Ovary (tissue), 9 donors: ENCODE data around the gene HYOU1. TPM values are rescaled to one million over a fixed set of nuclear protein-coding genes. Genes with fewer than 3 reads are reported as not detected.

Source experiments
- DNase-seq, 5 donors: peaks; one replicate each; pipeline ENCODE4 v3.0.0-alpha.2; 2019 to 2020
- H3K27ac ChIP-seq, 2 donors: fragments of 200-600 bp; one replicate each; pipeline versions ENCODE4 v1.5.1 to v1.8.0; 2019 to 2022
- H3K27me3 ChIP-seq: fragments of 200-600 bp; one replicate; pipeline ENCODE4 v1.8.0; 2022
- H3K36me3 ChIP-seq: fragments of 200-600 bp; sonication (generic); one replicate; pipeline ENCODE4 v1.5.1; 2019
- H3K4me1 ChIP-seq: one replicate; pipeline ENCODE4 v1.8.1; 2013; ENCODE audit warnings: mild to moderate bottlenecking, moderate library complexity; ENCODE audit not compliant: insufficient read depth
- H3K4me3 ChIP-seq: fragments of 200-600 bp; sonication (generic); one replicate; pipeline ENCODE4 v1.5.1; 2017
- H3K9me3 ChIP-seq, 2 donors: fragments of 200-600 bp in 1 of 2; sonication (generic) in 1 of 2; one replicate each; pipeline versions ENCODE4 v1.5.1 to v1.8.1; 2013 to 2019; ENCODE audit warnings: mild to moderate bottlenecking in 1 of 2, moderate library complexity in 1 of 2
- CTCF ChIP-seq, 3 donors: fragments of 450-650 bp in 2 of 3; fragments of 200-600 bp in 1 of 3; IDR thresholded peaks; one replicate each; pipeline versions ENCODE4 v1.5.1 to v1.8.0; 2016 to 2022; ENCODE audit warnings: antibody characterized with exemption in 3 of 3, mild to moderate bottlenecking in 1 of 3
- EP300 ChIP-seq: sonication (generic); formaldehyde crosslinking; IDR thresholded peaks from one replicate; pipeline ENCODE4 v1.6.1; 2017; ENCODE audit warnings: antibody characterized with exemption
- POLR2A ChIP-seq: fragments of 450-650 bp; IDR thresholded peaks from one replicate; pipeline ENCODE4 v1.6.1; 2017; ENCODE audit warnings: antibody characterized with exemption, mild to moderate bottlenecking, moderate library complexity
- WGBS, 3 donors: extraction: QIAGEN DNeasy Blood & Tissue Kit in 1 of 3; methylation state at CpG; one replicate each; pipeline versions ENCODE4 v1.1.5 to v1.1.7; 2013 to 2017; 5-methylcytosine and 5-hydroxymethylcytosine counted together
- intact Hi-C, 4 donors: fragments of 100-400 bp; cut with DNase I; formaldehyde crosslinking; loops; one replicate each; pipeline versions ENCODE4 v1.11.0 to v1.15.1; 2022 to 2023
- polyA plus RNA-seq, 2 donors: library from polyadenylated mRNA; stranded (reverse); fragments of 200-250 nt in 1 of 2; fragments of 350-450 nt in 1 of 2; fragmentation: Illumina TruSeq in 1 of 2; extraction: RNeasy Lipid Tissue Mini Kit (QIAGEN cat#74804) in 1 of 2; gene quantifications; one replicate each; pipeline ENCODE4 v1.2.3, GENCODE V29; 2013 to 2014
- total RNA-seq, 7 donors: library from RNA; depleted of rRNA in 2 of 7; stranded (reverse); fragments of >200 nt in 2 of 7; fragmentation: NEBNext Ultra II Directional in 3 of 7; extraction: Animal tissue kit (Norgen Biotek cat#: 25700) in 3 of 7; gene quantifications; one replicate each; pipeline versions ENCODE4 v1.1.0 to v1.2.4, GENCODE V29; 2016 to 2023
- donor health status: DM: no; HTN: no; CAD: no; lungs with moderate emphysema.
- donor health status: DM: no; HTN: no; CAD: no.
- donor health status: Bipolar disorder and iron deficiency.
- donor health status: DM: yes; HTN: yes; CAD: no.
- donor health status: DM: no; HTN: no; CAD: no.
- donor health status: DM: yes; HTN: yes; CAD: no.

Gene HYOU1
- total and polyA plus RNA-seq, 9 donors = 26.5 to 156 (median 69.7) TPM

GRCh38 chr11:119030029-119030328 is 27.0 kb downstream of the HYOU1 start:
- no peaks in the 10 kb centered on the region for H3K9me3 ChIP-seq
- H3K36me3 ChIP-seq = no peaks in the 10 kb centered on the region
- no peak for DNase-seq
- peak overlapping the region; percentile 53 for H3K4me3 ChIP-seq
- 5 to 10% (median 7%) methylated on average over 13 of the region's 13 CpGs for WGBS, 3 donors
- H3K4me1 ChIP-seq = peaks cover 2% of the 10 kb centered on the region
- peak overlapping the region; percentile 18 to 68 for H3K27ac ChIP-seq
- intact Hi-C loops = loop anchor here in 1 of 4 donors (10.0 kb wide), 1 partner anchor 165 kb away; no protein-coding TSS in a partner anchor
- TF ChIP-seq POLR2A (no peak), CTCF (IDR thresholded peaks at IDR 0.05) (no peak), EP300 (no peak)
- H3K27me3 ChIP-seq = no peaks in the 10 kb centered on the region

DNA sequence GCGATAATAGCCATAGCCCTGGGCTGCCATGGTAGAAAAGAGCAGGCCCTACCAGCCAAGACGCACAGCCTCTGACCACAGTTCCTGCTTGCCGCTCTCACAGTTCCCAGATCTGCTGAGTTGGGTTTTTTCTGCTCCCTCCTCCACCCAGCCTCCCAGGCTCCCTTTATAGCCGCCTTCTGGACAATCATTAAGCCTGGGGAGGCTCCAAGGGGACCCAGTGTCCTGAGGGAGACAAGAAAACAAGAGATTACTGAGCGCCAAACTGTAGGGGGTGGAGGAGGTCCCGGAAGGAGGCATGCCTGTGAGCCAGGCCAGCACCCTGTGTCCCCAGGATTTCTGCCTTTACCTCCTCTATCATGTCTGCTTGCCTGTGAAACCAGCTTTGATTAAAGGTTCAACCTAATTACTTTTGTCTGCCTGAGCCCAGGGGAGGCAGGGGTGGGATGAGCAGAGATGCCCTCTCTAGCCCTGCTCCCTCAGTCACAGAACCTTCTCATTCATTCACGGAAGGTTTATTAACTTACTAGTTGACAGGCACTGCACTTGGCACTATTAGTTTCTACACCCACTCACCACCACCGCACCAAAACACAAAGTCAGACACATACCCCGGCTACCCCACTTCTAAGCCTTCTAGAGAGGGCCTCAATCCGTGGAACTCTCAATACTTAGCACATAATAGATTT is 27.5 kb downstream of the HYOU1 start:
- Histone ChIP-seq H3K9me3 (no peaks in the 10 kb centered on the region), H3K36me3 (no peaks in the 10 kb centered on the region), H3K27me3 (no peaks in the 10 kb centered on the region), H3K4me3 (peak overlapping the region; percentile 53), H3K4me1 (peaks cover 2% of the 10 kb centered on the region), H3K27ac (peak overlapping the region in 1 of 2 donors; percentile 68)
- TF ChIP-seq CTCF (IDR thresholded peaks at IDR 0.05) = no peak
- TF ChIP-seq POLR2A = no peak
- DNase-seq = peak in 2 of 5 donors; percentile 56
- WGBS, 3 donors = 47 to 58% (median 52%) methylated on average over 10 of the region's 10 CpGs
- intact Hi-C loops = loop anchor here in 1 of 4 donors (10.0 kb wide), 1 partner anchor 165 kb away; no protein-coding TSS in a partner anchor

DNA sequence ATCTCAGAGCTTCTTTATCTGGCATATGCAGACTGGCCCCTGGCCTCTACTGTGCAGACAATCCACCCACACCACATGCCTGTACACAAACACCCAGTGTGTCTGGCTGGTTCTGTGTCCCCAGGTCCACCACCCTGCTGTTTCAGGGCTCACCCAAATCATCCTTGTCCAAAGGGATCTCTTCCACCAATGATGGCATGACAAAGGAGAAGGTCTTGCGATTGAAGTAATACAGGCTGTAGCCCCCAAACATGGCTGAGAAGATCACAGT is 28.0 kb downstream of the HYOU1 start:
- TF ChIP-seq EP300 (no peak), CTCF (IDR thresholded peaks at IDR 0.05) (no peak), POLR2A (no peak)
- intact Hi-C loops = no loop called here
- Histone ChIP-seq H3K27ac (peak overlapping the region in 1 of 2 donors; percentile 68), H3K36me3 (no peaks in the 10 kb centered on the region), H3K9me3 (no peaks in the 10 kb centered on the region), H3K4me3 (no peak overlapping the region), H3K27me3 (no peaks in the 10 kb centered on the region), H3K4me1 (peaks cover 2% of the 10 kb centered on the region)
- DNase-seq = no peak
- WGBS, 3 donors = 86 to 100% (median 87%) methylated on average over 1 of the region's 1 CpG

DNA sequence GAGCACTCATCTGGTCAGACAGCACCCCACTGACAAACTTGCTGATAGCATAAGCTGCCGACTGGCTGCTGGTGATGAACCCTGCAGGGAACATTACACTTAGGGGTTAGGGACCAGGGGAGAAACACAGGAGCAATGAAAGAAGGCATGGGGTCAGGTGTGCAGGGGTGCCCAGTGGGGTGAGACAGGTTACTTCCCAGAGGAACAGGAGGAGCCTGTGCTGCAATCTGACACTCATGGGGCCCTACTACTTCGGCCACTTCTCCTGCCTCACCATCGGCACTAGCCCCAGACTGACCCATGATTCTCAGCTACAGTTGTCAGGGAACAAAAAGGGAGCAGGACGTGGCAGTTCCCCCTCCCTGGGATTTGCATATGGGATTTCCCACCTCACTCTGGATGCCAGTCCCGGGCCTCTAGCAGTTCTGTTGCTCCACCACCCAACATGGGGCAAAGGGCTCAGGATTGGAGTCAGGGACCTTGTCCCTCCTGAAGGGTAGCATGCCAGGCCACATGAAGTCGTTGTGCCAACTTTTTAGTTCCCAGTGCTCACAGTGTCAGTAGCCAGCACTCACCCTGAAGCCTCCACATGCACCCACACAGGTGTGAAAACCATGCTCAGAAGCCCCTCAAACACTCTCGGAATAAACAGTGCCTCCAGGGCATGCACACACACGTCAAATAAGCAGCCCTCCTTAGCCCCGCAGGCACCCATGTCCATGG is 28.5 kb downstream of the HYOU1 start:
- no peaks in the 10 kb centered on the region for H3K27me3 ChIP-seq
- TF ChIP-seq CTCF (IDR thresholded peaks at IDR 0.05) (no peak), POLR2A (no peak), EP300 (no peak)
- H3K36me3 ChIP-seq = no peaks in the 10 kb centered on the region

More for the DNA sequence above, 28.5 kb downstream of the HYOU1 start:
- no peak overlapping the region for H3K27ac ChIP-seq
- 80 to 88% (median 85%) methylated on average over 9 of the region's 9 CpGs for WGBS, 3 donors
- no peak overlapping the region for H3K4me3 ChIP-seq
- H3K4me1 ChIP-seq = peaks cover 2% of the 10 kb centered on the region
- intact Hi-C loops = no loop called here
- H3K9me3 ChIP-seq = no peaks in the 10 kb centered on the region
- DNase-seq = no peak
